Spleen (tissue), 11 donors: ENCODE data around the gene HDAC3. TPM values are rescaled to one million over a fixed set of nuclear protein-coding genes. Genes with fewer than 3 reads are reported as not detected.
"Not testable (repeated sequence)": the region's sequence is repeated elsewhere in the genome, so short reads cannot be mapped to it uniquely, and the experiment has no call there.

Experiments used
- DNase-seq: peaks from one replicate; pipeline ENCODE4 v3.0.0-alpha.2; 2020
- H3K27ac ChIP-seq, 8 donors: fragments of 200-600 bp; sonication (generic) in 7 of 8; 1 replicate in 4 of 8; 2 replicates in 4 of 8; pipeline versions ENCODE4 v1.5.0 to v1.8.0; 2016 to 2021; ENCODE audit warnings: inconsistent platforms in 4 of 8, mild to moderate bottlenecking in 4 of 8, moderate library complexity in 1 of 8
- H3K27me3 ChIP-seq, 7 donors: fragments of 200-600 bp; sonication (generic) in 6 of 7; replicated peaks in 1 of 7; 1 replicate in 4 of 7; 2 replicates in 3 of 7; pipeline versions ENCODE4 v1.5.0 to v1.8.0; 2016 to 2021; ENCODE audit warnings: inconsistent platforms in 3 of 7, mild to moderate bottlenecking in 1 of 7
- H3K36me3 ChIP-seq, 6 donors: fragments of 200-600 bp; sonication (generic) in 5 of 6; 1 replicate in 4 of 6; 2 replicates in 2 of 6; pipeline versions ENCODE4 v1.5.0 to v1.8.0; 2016 to 2021; ENCODE audit warnings: inconsistent platforms in 2 of 6
- H3K4me1 ChIP-seq, 6 donors: fragments of 200-600 bp; sonication (generic) in 5 of 6; 1 replicate in 3 of 6; 2 replicates in 3 of 6; pipeline versions ENCODE4 v1.5.0 to v1.8.0; 2016 to 2021; ENCODE audit warnings: inconsistent platforms in 3 of 6
- H3K4me3 ChIP-seq, 8 donors: fragments of 200-600 bp; sonication (generic) in 7 of 8; 1 replicate in 4 of 8; 2 replicates in 4 of 8; pipeline versions ENCODE4 v1.5.0 to v1.8.0; 2016 to 2021; ENCODE audit warnings: inconsistent platforms in 4 of 8, mild to moderate bottlenecking in 4 of 8, moderate library complexity in 2 of 8
- H3K9me3 ChIP-seq, 8 donors: fragments of 200-600 bp; sonication (generic) in 7 of 8; 1 replicate in 4 of 8; 2 replicates in 4 of 8; pipeline versions ENCODE4 v1.5.0 to v1.8.0; 2016 to 2021; ENCODE audit warnings: inconsistent platforms in 4 of 8
- CTCF ChIP-seq, 11 experiments: fragments of 200-600 bp in 7 of 11; fragments of 450-650 bp in 4 of 11; sonication (generic) in 4 of 11; IDR thresholded peaks in 8 of 11; conservative IDR thresholded peaks in 3 of 11; 1 replicate in 7 of 11; 2 replicates in 4 of 11; pipeline versions ENCODE4 v1.4.0 to v1.8.0; 2016 to 2021; ENCODE audit warnings: antibody characterized with exemption in 11 of 11, inconsistent platforms in 4 of 11, mild to moderate bottlenecking in 1 of 11
- POLR2A ChIP-seq, 3 donors: fragments of 450-650 bp; IDR thresholded peaks; one replicate each; pipeline ENCODE4 v1.5.1; 2017; ENCODE audit warnings: antibody characterized with exemption in 3 of 3, mild to moderate bottlenecking in 1 of 3
- POLR2AphosphoS5 ChIP-seq, 3 donors: sonication (generic); formaldehyde crosslinking; IDR thresholded peaks; one replicate each; pipeline ENCODE4 v1.5.1; 2017; ENCODE audit warnings: antibody characterized with exemption in 3 of 3
- WGBS, 5 donors: extraction: QIAGEN DNeasy Blood & Tissue Kit in 3 of 5; methylation state at CpG; one replicate each; pipeline versions ENCODE4 v1.1.5 to v1.1.7; 2013 to 2018; 5-methylcytosine and 5-hydroxymethylcytosine counted together
- intact Hi-C: fragments of 100-400 bp; cut with DNase I; formaldehyde crosslinking; loops from one replicate; pipeline ENCODE4 v1.15.0; 2023; ENCODE audit warnings: low total_unique reads
- polyA plus RNA-seq, 3 donors: library from polyadenylated mRNA; stranded (reverse); fragments of 200-250 nt; gene quantifications; one replicate each; pipeline ENCODE4 v1.2.1, GENCODE V29; 2013
- total RNA-seq, 7 donors: library from RNA; depleted of rRNA in 3 of 7; stranded (reverse); fragments of >200 nt in 3 of 7; fragmentation: NEBNext Ultra II Directional in 4 of 7; extraction: Animal tissue kit (Norgen Biotek cat#: 25700) in 4 of 7; gene quantifications; one replicate each; pipeline versions ENCODE4 v1.1.0 to v1.2.1, GENCODE V29; 2016 to 2021
- donor health status: healthy with polysubstance abuse.
- donor health status: DM: no; HTN: no; CAD: no; lungs with moderate emphysema.
- donor health status: DM: no; HTN: no; CAD: no.
- donor health status: Bipolar disorder and iron deficiency.
- donor health status: healthy.
- donor health status: DM: no; HTN: no; CAD: no.
- donor health status: DM: yes; HTN: yes; CAD: no.

The HDAC3 gene
- total and polyA plus RNA-seq, 10 donors: 51.1 to 108 (median 64.8) TPM

- Histone ChIP-seq H3K27ac (no peak overlapping the region), H3K4me1 (peaks cover 35 to 100% (median 85%) of the 10 kb centered on the region in 6 donors), H3K9me3 (no peaks in the 10 kb centered on the region), H3K4me3 (no peak overlapping the region), H3K36me3 (peaks cover 0 to 11% (median 0%) of the 10 kb centered on the region in 6 donors), H3K27me3 (no peaks in the 10 kb centered on the region)
- intact Hi-C loops: no loop called here
- no peak for DNase-seq
- TF ChIP-seq POLR2AphosphoS5 (IDR thresholded peaks at IDR 0.05) (no peak), CTCF (IDR thresholded peaks at IDR 0.05 in 8 of 11, conservative IDR thresholded peaks at IDR 0.05 in 3 of 11) (no peak), POLR2A (IDR thresholded peaks at IDR 0.05) (no peak)
These were observed 23.3 kb downstream of the HDAC3 start for GRCh38 chr5:141613344-141613743.

- intact Hi-C loops: no loop called here
- TF ChIP-seq CTCF (IDR thresholded peaks at IDR 0.05 in 8 of 11, conservative IDR thresholded peaks at IDR 0.05 in 3 of 11): no peak
- no peak for TF ChIP-seq POLR2AphosphoS5 (IDR thresholded peaks at IDR 0.05)
- no peak for TF ChIP-seq POLR2A (IDR thresholded peaks at IDR 0.05)
- Histone ChIP-seq H3K36me3 (peaks cover 0 to 11% (median 0%) of the 10 kb centered on the region in 6 donors), H3K27me3 (no peaks in the 10 kb centered on the region), H3K27ac (peak overlapping the region in 2 of 8 donors; percentile 9 to 16), H3K4me1 (peaks cover 34 to 100% (median 87%) of the 10 kb centered on the region in 6 donors), H3K9me3 (no peaks in the 10 kb centered on the region), H3K4me3 (no peak overlapping the region)
- 64 to 73% (median 71%) methylated on average over 3 of the region's 3 CpGs for WGBS, 5 donors
- no peak for DNase-seq
These were observed 25.4 kb downstream of the HDAC3 start for GRCh38 chr5:141611289-141611688.

GRCh38 chr5:141609921-141610320 is 26.7 kb downstream of the HDAC3 start:
- 90 to 94% (median 92%) methylated on average over 7 of the region's 7 CpGs for WGBS, 5 donors
- DNase-seq, H3K4me3 ChIP-seq, H3K9me3 ChIP-seq, H3K27me3 ChIP-seq, intact Hi-C loops: not testable (repeated sequence)
- Histone ChIP-seq H3K36me3 (peaks cover 0 to 11% (median 0%) of the 10 kb centered on the region in 6 donors), H3K27ac (peak overlapping the region in 4 of 8 donors; percentile 3 to 89 (median 48)), H3K4me1 (peaks cover 39 to 100% (median 86%) of the 10 kb centered on the region in 6 donors)

- no peak overlapping the region for H3K4me3 ChIP-seq
- no peaks in the 10 kb centered on the region for H3K27me3 ChIP-seq
- TF ChIP-seq CTCF (IDR thresholded peaks at IDR 0.05 in 8 of 11, conservative IDR thresholded peaks at IDR 0.05 in 3 of 11): no peak
- TF ChIP-seq POLR2A (IDR thresholded peaks at IDR 0.05): no peak
- no peak for TF ChIP-seq POLR2AphosphoS5 (IDR thresholded peaks at IDR 0.05)
- no peaks in the 10 kb centered on the region for H3K9me3 ChIP-seq
- WGBS, 5 donors: 82 to 92% (median 87%) methylated on average over 3 of the region's 3 CpGs
- intact Hi-C loops: no loop called here
- peaks cover 0 to 11% (median 0%) of the 10 kb centered on the region in 6 donors for H3K36me3 ChIP-seq
- peak overlapping the region in 5 of 8 donors; percentile 3 to 89 (median 88) for H3K27ac ChIP-seq
- H3K4me1 ChIP-seq: peaks cover 43 to 100% (median 86%) of the 10 kb centered on the region in 6 donors
- DNase-seq: no peak
These were observed 27.6 kb downstream of the HDAC3 start for GRCh38 chr5:141609044-141609443.

GRCh38 chr5:141608557-141608956 is 28.1 kb downstream of the HDAC3 start:
- H3K27ac ChIP-seq: peak overlapping the region; percentile 14 to 91 (median 64)
- peaks cover 43 to 100% (median 86%) of the 10 kb centered on the region in 6 donors for H3K4me1 ChIP-seq

More at GRCh38 chr5:141608557-141608956, 28.1 kb downstream of the HDAC3 start:
- 19 to 46% (median 34%) methylated on average over 1 of the region's 1 CpG for WGBS, 5 donors
- H3K36me3 ChIP-seq: peaks cover 0 to 11% (median 0%) of the 10 kb centered on the region in 6 donors
- no peaks in the 10 kb centered on the region for H3K27me3 ChIP-seq
- intact Hi-C loops: no loop called here
- no peaks in the 10 kb centered on the region for H3K9me3 ChIP-seq
- DNase-seq: no peak
- no peak overlapping the region for H3K4me3 ChIP-seq
- TF ChIP-seq POLR2A (IDR thresholded peaks at IDR 0.05) (no peak), CTCF (IDR thresholded peaks at IDR 0.05 in 8 of 11, conservative IDR thresholded peaks at IDR 0.05 in 3 of 11) (no peak), POLR2AphosphoS5 (IDR thresholded peaks at IDR 0.05) (no peak)
